ENCODE results near the gene ZXDC.

The ZXDC gene

GRCh38 chr3:126435456-126436315 is 40.0 kb downstream of the ZXDC start:
- no peak for DNase-seq (ENCODE audit: low spot score)

DNA sequence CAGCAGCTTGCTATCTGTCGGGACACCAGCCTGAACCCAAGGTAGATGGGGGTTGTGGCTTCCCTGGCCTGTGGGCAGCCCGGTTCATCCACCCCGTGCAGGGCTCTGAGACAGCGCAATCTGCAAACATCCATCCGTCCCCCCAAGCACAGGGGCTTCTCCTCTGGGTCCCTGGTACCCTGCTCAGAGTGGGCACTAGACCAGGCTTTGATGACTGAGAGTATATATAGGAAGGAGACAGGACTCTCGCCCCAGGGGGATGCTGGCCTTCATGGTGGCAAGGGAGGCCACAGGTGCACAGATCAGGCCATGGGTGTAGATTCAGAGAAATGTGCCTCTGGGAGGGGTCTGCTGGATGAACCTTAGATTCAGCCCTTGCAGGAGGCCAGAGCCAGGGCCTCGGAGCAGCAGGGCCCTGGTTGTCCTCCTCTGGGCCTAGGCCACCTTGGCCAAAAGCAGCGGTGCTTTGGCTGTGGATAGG is 40.7 kb downstream of the ZXDC start:
- no peak for DNase-seq (ENCODE audit: low spot score)

GRCh38 chr3:126434264-126434590 is 41.5 kb downstream of the ZXDC start:
- DNase-seq (ENCODE audit: low spot score) = no peak

GRCh38 chr3:126433496-126434263 is 42.0 kb downstream of the ZXDC start:
- DNase-seq (ENCODE audit: low spot score) = no peak

- DNase-seq (ENCODE audit: low spot score) = no peak
Measured at GRCh38 chr3:126433105-126433430, 42.6 kb downstream of the ZXDC start.

DNA sequence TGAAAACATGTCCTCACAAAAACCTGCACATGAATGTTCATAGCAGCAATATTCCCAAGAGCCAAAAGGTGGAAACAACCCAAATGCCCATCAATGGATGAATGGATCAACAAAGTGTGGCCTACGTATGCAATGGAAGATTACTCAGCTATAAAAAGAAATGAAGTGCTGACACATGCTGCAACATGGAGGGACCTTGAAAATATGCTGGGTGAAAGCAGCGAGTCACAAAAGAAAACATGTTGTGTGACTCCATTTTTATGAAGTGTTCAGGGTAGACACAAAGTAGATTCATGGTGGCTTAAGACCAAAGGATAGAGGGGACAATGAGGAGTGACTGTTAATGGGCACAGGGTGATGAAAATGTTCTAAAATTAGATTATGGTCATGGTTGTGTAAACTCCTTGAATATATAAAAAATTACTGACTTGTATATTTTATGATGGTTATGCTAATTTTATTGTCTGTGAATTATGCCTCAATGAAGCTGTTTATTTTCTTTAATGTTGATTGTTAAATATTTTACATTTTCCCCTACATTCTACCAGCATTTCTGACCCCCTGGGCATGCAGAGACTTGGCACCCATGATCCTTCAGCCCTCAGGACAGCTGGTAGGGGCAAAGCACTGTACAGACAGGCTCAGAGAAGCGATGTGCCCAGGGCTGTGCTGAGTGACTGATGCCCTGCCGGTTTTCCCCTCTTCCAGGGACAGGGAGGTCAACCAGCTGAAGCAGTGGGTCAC is 43.2 kb downstream of the ZXDC start:
- no peak for DNase-seq (ENCODE audit: low spot score)

- DNase-seq (ENCODE audit: low spot score) = no peak
Measured at GRCh38 chr3:126431103-126431534, 44.6 kb downstream of the ZXDC start.

GRCh38 chr3:126424751-126425150 is 50.9 kb downstream of the ZXDC start:
- DNase-seq (ENCODE audit: low spot score) = no peak

- no peak for DNase-seq (ENCODE audit: low spot score)
Measured at GRCh38 chr3:126424039-126424717, 51.5 kb downstream of the ZXDC start.

- DNase-seq (ENCODE audit: low spot score) = no peak
Measured at GRCh38 chr3:126423191-126424038, 52.3 kb downstream of the ZXDC start.

- no peak for DNase-seq (ENCODE audit: low spot score)
Measured at GRCh38 chr3:126422571-126423091, 53.1 kb downstream of the ZXDC start.

DNA sequence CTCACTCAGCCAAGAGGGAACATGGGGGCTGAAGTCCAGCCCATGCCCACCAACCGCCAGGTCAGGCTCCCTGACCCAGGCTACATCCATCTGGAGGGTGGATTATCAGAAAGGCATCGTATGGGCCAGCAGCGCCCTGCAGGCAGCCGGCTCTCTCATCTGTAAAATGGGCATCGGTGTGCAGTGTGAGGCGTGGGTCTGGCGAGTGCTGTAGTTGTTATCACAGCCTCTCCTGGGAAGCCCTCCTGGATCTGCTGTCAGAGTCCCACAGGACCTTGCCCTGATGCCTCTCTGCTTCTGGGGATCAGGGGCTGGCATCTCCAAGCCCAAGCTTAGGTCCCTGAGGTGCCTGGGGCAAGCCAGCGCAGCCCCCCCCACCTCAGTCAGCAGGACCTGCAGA is 53.6 kb downstream of the ZXDC start:
- no peak for DNase-seq (ENCODE audit: low spot score)

DNA sequence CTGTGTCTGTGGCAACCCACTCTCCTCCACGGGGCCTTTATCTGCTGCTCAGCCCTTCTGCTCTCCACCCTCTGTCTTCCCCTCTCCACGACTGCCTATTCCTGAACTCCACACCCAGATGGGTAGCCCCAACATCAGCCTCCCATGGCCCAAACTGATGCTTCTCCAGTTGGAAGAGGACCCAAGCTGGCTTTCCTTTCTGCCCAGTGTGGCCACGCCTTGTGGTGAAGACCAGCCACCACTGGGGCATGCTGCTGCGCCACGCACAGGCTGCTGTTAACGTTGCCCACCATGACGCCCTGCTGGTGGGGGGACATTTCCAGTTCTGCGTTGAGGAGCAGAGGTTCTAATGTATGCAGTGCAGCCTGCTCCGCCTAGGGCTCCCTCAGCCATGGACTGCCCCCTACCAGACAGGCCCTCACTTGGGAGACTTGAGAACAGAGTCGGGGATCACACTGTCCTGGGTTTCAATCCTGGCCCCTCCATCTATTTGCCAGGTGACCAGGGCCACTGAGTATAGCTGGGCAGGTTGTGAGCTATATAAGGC is 54.0 kb downstream of the ZXDC start:
- no peak for DNase-seq (ENCODE audit: low spot score)

GRCh38 chr3:126419886-126420786 is 55.6 kb downstream of the ZXDC start:
- no peak for DNase-seq (ENCODE audit: low spot score)

DNA sequence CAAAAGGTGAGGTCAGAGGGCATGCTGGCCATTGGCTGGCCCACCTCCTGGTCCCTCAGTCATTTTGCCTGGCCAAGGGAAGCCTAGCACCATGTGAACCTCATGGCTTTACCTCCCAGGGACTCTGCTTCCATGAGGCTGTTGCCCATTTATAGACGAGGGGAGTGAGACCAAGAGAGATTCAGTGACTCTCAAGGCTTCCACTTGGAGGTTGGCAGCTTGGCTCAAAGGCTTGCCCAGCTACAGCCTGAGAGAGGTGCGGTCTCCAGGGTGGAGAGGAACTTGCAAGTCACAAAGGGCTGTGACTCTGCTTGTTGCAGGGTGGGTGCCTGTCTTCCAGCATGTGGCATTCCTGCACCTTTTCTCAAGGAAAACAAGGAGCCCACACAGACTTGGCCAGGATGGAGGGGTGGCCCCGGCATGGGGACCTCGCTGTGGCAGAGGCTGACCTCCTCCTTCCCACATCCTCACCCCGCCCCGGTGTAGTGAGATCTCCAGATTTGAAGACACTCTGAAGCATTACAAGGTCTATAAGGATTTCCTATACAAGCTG is 56.5 kb downstream of the ZXDC start:
- DNase-seq (ENCODE audit: low spot score) = no peak

DNA sequence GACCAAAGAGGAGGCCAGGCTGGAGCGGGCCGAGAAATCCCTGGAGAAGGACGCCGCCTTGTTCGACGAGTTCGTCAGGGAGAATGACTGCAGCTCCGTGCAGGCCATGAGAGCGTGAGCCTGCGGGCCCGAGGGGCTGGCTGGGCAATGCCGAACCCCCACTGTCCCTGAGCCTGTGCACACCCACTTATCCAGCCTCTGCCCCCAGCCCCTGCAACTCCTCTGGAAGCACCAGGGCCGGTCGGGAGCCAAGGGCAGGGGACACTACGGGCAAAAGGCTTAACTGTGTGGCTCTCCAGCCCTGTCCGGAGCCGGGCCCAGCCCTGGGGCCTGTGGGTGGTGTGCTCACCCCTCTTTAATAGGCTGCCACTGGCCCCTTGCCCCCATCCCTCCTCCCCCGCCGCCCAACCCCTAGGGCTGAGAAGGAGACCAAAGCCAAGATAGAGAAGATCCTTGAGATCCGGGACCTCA is 57.0 kb downstream of the ZXDC start:
- no peak for DNase-seq (ENCODE audit: low spot score)

GRCh38 chr3:126417981-126418530 is 57.6 kb downstream of the ZXDC start:
- no peak for DNase-seq (ENCODE audit: low spot score)

DNA sequence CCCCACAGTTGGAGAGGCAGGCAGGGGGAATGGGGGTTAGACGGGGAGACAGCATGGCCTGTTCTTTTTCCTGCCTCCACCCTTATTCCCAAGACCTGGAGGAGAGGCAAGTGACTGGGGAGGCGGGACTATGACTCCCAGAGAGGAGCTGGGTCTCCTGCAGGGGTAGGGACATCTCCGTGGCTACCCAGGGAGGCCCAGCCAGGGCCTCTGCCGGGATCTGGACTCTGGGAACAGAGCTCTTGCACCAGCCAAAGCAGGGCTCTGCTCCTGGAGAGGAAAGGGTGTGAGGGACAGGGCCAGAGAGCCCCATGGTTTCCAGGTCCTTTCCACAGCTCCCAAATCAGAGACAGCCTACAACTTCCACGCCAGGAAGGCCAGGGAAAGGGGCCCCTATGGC is 58.2 kb downstream of the ZXDC start:
- no peak for DNase-seq (ENCODE audit: low spot score)

DNA sequence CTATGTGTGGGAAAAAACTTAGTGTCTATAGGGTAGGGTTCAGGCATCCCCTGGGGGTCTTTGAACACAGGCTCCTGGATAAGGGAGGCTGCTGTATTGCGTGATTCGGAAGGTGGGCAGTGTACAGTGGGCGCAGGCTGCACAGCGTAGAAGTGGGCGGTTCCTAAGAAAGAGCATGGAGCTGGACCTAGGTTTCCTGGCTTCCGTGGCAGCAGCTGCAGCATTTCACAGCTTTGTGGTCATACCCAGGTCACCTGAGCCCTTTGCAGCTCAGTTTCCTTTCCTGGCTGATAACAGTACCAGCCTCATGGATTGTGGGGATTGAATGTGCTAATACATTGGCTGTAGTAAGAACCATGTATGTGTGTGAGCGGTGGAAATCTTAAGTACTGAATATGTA is 58.7 kb downstream of the ZXDC start:
- DNase-seq (ENCODE audit: low spot score) = no peak
